ENCODE measurements around the gene MX1. TPM values are rescaled to one million over a fixed set of nuclear protein-coding genes. Genes with fewer than 3 reads are reported as not detected.

The MX1 gene
- total RNA-seq, 2 experiments from 2014 or later: 82.3 to 86.3 TPM

- H3K4me1 ChIP-seq (ENCODE audit: insufficient read depth, low read length): no peaks in the 10 kb centered on the region
- DNase-seq (no peak), ATAC-seq (ENCODE audit: poor library complexity) (no peak)
- H3K36me3 ChIP-seq (ENCODE audit: insufficient read depth, low read length): peaks cover 75% of the 10 kb centered on the region
- Mint-ChIP-seq H3K27me3 (no peaks in the 10 kb centered on the region), H3K4me3 (no peak overlapping the region), H3K9me3 (no peaks in the 10 kb centered on the region), H3K36me3 (ENCODE audit: low read depth) (peaks cover 99% of the 10 kb centered on the region), H3K4me1 (ENCODE audit: low read depth) (no peaks in the 10 kb centered on the region), H3K27ac (no peak overlapping the region)
- H3K9me3 ChIP-seq (ENCODE audit: control insufficient read depth in 1 of 2, insufficient read depth in 1 of 2, low read length in 2 of 2): no peaks in the 10 kb centered on the region
- no peak overlapping the region for H3K27ac ChIP-seq (ENCODE audit: low read depth in 1 of 2, low read length in 2 of 2)
- ChIA-PET POLR2A (no interaction called here), CTCF (no interaction called here)
- no peaks in the 10 kb centered on the region for H3K27me3 ChIP-seq (ENCODE audit: control insufficient read depth in 1 of 2, insufficient read depth in 2 of 2, low read length in 2 of 2)
- TF ChIP-seq CTCF (IDR thresholded peaks at IDR 0.05): no peak
- intact Hi-C loops (cut with DNase I, micrococcal nuclease): no loop called here
- no peak overlapping the region for H3K4me3 ChIP-seq (ENCODE audit: low read length)
Measured at GRCh38 chr21:41398251-41398650, 27.8 kb upstream of the MX1 start.

- ATAC-seq (ENCODE audit: poor library complexity) (no peak), DNase-seq (peak in 1 of 14 experiments; percentile 31)
- POLR2A ChIA-PET: no interaction called here
- H3K36me3 ChIP-seq (ENCODE audit: insufficient read depth, low read length): peaks cover 75% of the 10 kb centered on the region
- intact Hi-C loops (cut with DNase I, micrococcal nuclease): no loop called here
- H3K9me3 ChIP-seq (ENCODE audit: control insufficient read depth in 1 of 2, insufficient read depth in 1 of 2, low read length in 2 of 2): no peaks in the 10 kb centered on the region
- H3K4me1 Mint-ChIP-seq (ENCODE audit: low read depth): no peaks in the 10 kb centered on the region
- H3K36me3 Mint-ChIP-seq (ENCODE audit: low read depth): peaks cover 99% of the 10 kb centered on the region
- no peaks in the 10 kb centered on the region for H3K9me3 Mint-ChIP-seq
- no peak overlapping the region for H3K27ac ChIP-seq (ENCODE audit: low read depth in 1 of 2, low read length in 2 of 2)
- TF ChIP-seq CTCF (IDR thresholded peaks at IDR 0.05): no peak
- H3K4me3 Mint-ChIP-seq: no peak overlapping the region
- no peak overlapping the region for H3K27ac Mint-ChIP-seq
- no peaks in the 10 kb centered on the region for H3K4me1 ChIP-seq (ENCODE audit: insufficient read depth, low read length)
- CTCF ChIA-PET: no interaction called here
- H3K27me3 ChIP-seq (ENCODE audit: control insufficient read depth in 1 of 2, insufficient read depth in 2 of 2, low read length in 2 of 2): no peaks in the 10 kb centered on the region
- H3K27me3 Mint-ChIP-seq: no peaks in the 10 kb centered on the region
- no peak overlapping the region for H3K4me3 ChIP-seq (ENCODE audit: low read length)
Measured at GRCh38 chr21:41398831-41399230, 27.2 kb upstream of the MX1 start.

- H3K9me3 Mint-ChIP-seq: no peaks in the 10 kb centered on the region
- no peak overlapping the region for H3K4me3 ChIP-seq (ENCODE audit: low read length)
- H3K9me3 ChIP-seq (ENCODE audit: control insufficient read depth in 1 of 2, insufficient read depth in 1 of 2, low read length in 2 of 2): no peaks in the 10 kb centered on the region
- no peak overlapping the region for H3K4me3 Mint-ChIP-seq
- ATAC-seq (ENCODE audit: poor library complexity) (no peak), DNase-seq (peak in 1 of 14 experiments; percentile 17)
- no peaks in the 10 kb centered on the region for H3K27me3 ChIP-seq (ENCODE audit: control insufficient read depth in 1 of 2, insufficient read depth in 2 of 2, low read length in 2 of 2)
- H3K27ac ChIP-seq (ENCODE audit: low read depth in 1 of 2, low read length in 2 of 2): no peak overlapping the region
- H3K4me1 Mint-ChIP-seq (ENCODE audit: low read depth): no peaks in the 10 kb centered on the region
- H3K36me3 ChIP-seq (ENCODE audit: insufficient read depth, low read length): peaks cover 78% of the 10 kb centered on the region
- peaks cover 99% of the 10 kb centered on the region for H3K36me3 Mint-ChIP-seq (ENCODE audit: low read depth)
- intact Hi-C loops (cut with DNase I, micrococcal nuclease): no loop called here
- H3K27me3 Mint-ChIP-seq: no peaks in the 10 kb centered on the region
- CTCF ChIA-PET: no interaction called here
- POLR2A ChIA-PET: no interaction called here
- no peaks in the 10 kb centered on the region for H3K4me1 ChIP-seq (ENCODE audit: insufficient read depth, low read length)
- no peak for TF ChIP-seq CTCF (IDR thresholded peaks at IDR 0.05)
- no peak overlapping the region for H3K27ac Mint-ChIP-seq
Measured at GRCh38 chr21:41399246-41399800, 26.7 kb upstream of the MX1 start.

All from CD4-positive, alpha-beta T cell (primary cell).